Measurements from ENCODE around the gene FBXL16.

GRCh38 chr16:741986-742629 lies 36.5 kb upstream of the FBXL16 start:
- TF ChIP-seq POLR2AphosphoS5 (IDR thresholded peaks at IDR 0.05; ENCODE audit: low read depth, low read length) (no peak), TAF1 (IDR thresholded peaks at IDR 0.05; ENCODE audit: borderline replicate concordance, low read depth, low read length) (no peak), POLR2A (IDR thresholded peaks at IDR 0.05; ENCODE audit: low read depth, low read length) (no peak)
